SK-N-SH (cell line): ENCODE measurements around the gene TMEM229A. TPM values are rescaled to one million over a fixed set of nuclear protein-coding genes. Genes with fewer than 3 reads are reported as not detected.

Experiments used
- CTCF ChIA-PET: fragments of 300-600, 350-600 bp; formaldehyde crosslinking; extraction: SDS; loops from one replicate; lab custom pipeline; 2021; lab: Yijun Ruan, JAX
- POLR2A ChIA-PET: fragments of 350-600 bp; sonication (Branson Sonifier 250); formaldehyde crosslinking; extraction: SDS; loops from one replicate; lab custom pipeline; 2020; ENCODE audit warnings: antibody characterized with exemption, inconsistent platforms; lab: Yijun Ruan, JAX
- DNase-seq: peaks from one replicate; pipeline ENCODE4 v3.0.0; 2012
- H2AFZ ChIP-seq: fragments of 200-600 bp; sonication (generic); 2 replicates; pipeline ENCODE4 v1.8.1; 2016; ENCODE audit warnings: antibody characterized with exemption, mild to moderate bottlenecking, low read depth
- H3F3A ChIP-seq: fragments of 200-600 bp; sonication (generic); replicated peaks from 2 replicates; pipeline ENCODE3; 2016; ENCODE audit warnings: antibody characterized with exemption, mild to moderate bottlenecking; ENCODE audit not compliant: insufficient read depth
- H3K27ac ChIP-seq, 2 experiments: fragments of 200-500 bp in 1 of 2; fragments of 200-600 bp in 1 of 2; sonication (Bioruptor generic) in 1 of 2; sonication (generic), shearing (Covaris generic) in 1 of 2; 2 replicates each; pipeline versions ENCODE4 v1.5.1 to v1.6.1; 2014 to 2016; ENCODE audit warnings: low read depth in 2 of 2, inconsistent platforms in 1 of 2, low read length in 1 of 2, mild to moderate bottlenecking in 1 of 2, mixed read lengths in 1 of 2
- H3K27me3 ChIP-seq: fragments of 200-600 bp; sonication (generic), shearing (Covaris generic); 2 replicates; pipeline ENCODE4 v1.6.1; 2016; ENCODE audit warnings: mixed run types; ENCODE audit not compliant: insufficient read depth
- H3K36me3 ChIP-seq, 2 experiments: fragments of 200-500 bp in 1 of 2; fragments of 200-600 bp in 1 of 2; sonication (Bioruptor generic) in 1 of 2; sonication (generic) in 1 of 2; replicated peaks in 1 of 2; 2 replicates each; pipeline versions ENCODE3 to v1.5.1; 2014 to 2016; ENCODE audit warnings: low read length in 1 of 2, mild to moderate bottlenecking in 1 of 2; ENCODE audit not compliant: insufficient read depth in 2 of 2, control insufficient read depth in 1 of 2
- H3K4me1 ChIP-seq, 2 experiments: fragments of 200-500 bp in 1 of 2; fragments of 200-600 bp in 1 of 2; sonication (Bioruptor generic) in 1 of 2; sonication (generic), shearing (Covaris generic) in 1 of 2; 2 replicates each; pipeline versions ENCODE4 v1.5.1 to v1.6.1; 2014 to 2016; ENCODE audit warnings: low read depth in 1 of 2, low read length in 1 of 2, mixed run types in 1 of 2; ENCODE audit not compliant: insufficient read depth in 2 of 2, control insufficient read depth in 1 of 2
- H3K4me2 ChIP-seq: fragments of 200-600 bp; sonication (generic), shearing (Covaris generic); 2 replicates; pipeline ENCODE4 v1.6.1; 2017; ENCODE audit warnings: mixed run types
- H3K4me3 ChIP-seq, 2 experiments: fragments of 200-500 bp in 1 of 2; fragments of 200-600 bp in 1 of 2; sonication (Bioruptor generic) in 1 of 2; sonication (generic), shearing (Covaris generic) in 1 of 2; 2 replicates each; pipeline versions ENCODE4 v1.5.1 to v1.8.1; 2014 to 2016; ENCODE audit warnings: low read depth in 2 of 2, inconsistent platforms in 1 of 2, low read length in 1 of 2, mild to moderate bottlenecking in 1 of 2, mixed read lengths in 1 of 2, moderate library complexity in 1 of 2
- H3K79me2 ChIP-seq: fragments of 200-600 bp; sonication (generic); 2 replicates; pipeline ENCODE4 v1.8.1; 2017; ENCODE audit warnings: mild to moderate bottlenecking; ENCODE audit not compliant: insufficient read depth
- H3K9ac ChIP-seq: fragments of 200-600 bp; sonication (generic); 2 replicates; pipeline ENCODE4 v1.6.1; 2017; ENCODE audit warnings: mixed run types
- H3K9me2 ChIP-seq: fragments of 200-600 bp; sonication (generic); 2 replicates; pipeline ENCODE4 v1.6.1; 2017; ENCODE audit warnings: mixed run types
- H3K9me3 ChIP-seq: fragments of 200-600 bp; sonication (generic); 2 replicates; pipeline ENCODE4 v1.6.1; 2017; ENCODE audit warnings: mixed run types, mild to moderate bottlenecking, moderate library complexity
- H4K20me1 ChIP-seq: fragments of 200-600 bp; sonication (generic); 2 replicates; pipeline ENCODE4 v1.6.1; 2017; ENCODE audit warnings: mild to moderate bottlenecking, mixed run types; ENCODE audit not compliant: insufficient read depth
- CHD2 ChIP-seq: fragments of 150-350 bp; IDR thresholded peaks from 2 replicates; pipeline ENCODE4 v1.6.1; 2018; ENCODE audit warnings: low read length; ENCODE audit not compliant: partially characterized antibody
- ELF1 ChIP-seq: IDR thresholded peaks from 2 replicates; pipeline ENCODE4 v1.4.0; 2012
- FOSL2 ChIP-seq: IDR thresholded peaks from 2 replicates; pipeline ENCODE4 v1.4.0; 2012; ENCODE audit warnings: low read depth, mild to moderate bottlenecking, moderate library complexity, borderline replicate concordance
- FOXJ3 ChIP-seq: sonication (generic); formaldehyde crosslinking; IDR thresholded peaks from 2 replicates; pipeline ENCODE4 v1.5.1; 2020; ENCODE audit warnings: mild to moderate bottlenecking, missing genetic modification reagents
- GABPA ChIP-seq: IDR thresholded peaks from 2 replicates; pipeline ENCODE4 v1.4.0; 2012; ENCODE audit warnings: low read depth, mild to moderate bottlenecking
- JUND ChIP-seq: IDR thresholded peaks from 2 replicates; pipeline ENCODE4 v1.4.0; 2012
- MXI1 ChIP-seq: IDR thresholded peaks from 2 replicates; pipeline ENCODE4 v1.6.1; 2012; ENCODE audit warnings: mild to moderate bottlenecking, low read depth, low read length, improper control_type of control experiment
- POLR2AphosphoS5 ChIP-seq: IDR thresholded peaks from 2 replicates; pipeline ENCODE4 v1.6.1; 2012; ENCODE audit warnings: low read depth, low read length
- RCOR1 ChIP-seq: fragments of 150-350 bp; IDR thresholded peaks from 2 replicates; pipeline ENCODE4 v1.6.1; 2017; ENCODE audit warnings: antibody characterized with exemption, low read length
- RFX5 ChIP-seq: IDR thresholded peaks from 2 replicates; pipeline ENCODE4 v1.6.1; 2012; ENCODE audit warnings: mild to moderate bottlenecking, improper control_type of control experiment, low read length
- RXRA ChIP-seq: IDR thresholded peaks from 2 replicates; pipeline ENCODE4 v1.4.0; 2012; ENCODE audit warnings: low read depth, mild to moderate bottlenecking, borderline replicate concordance
- SMC3 ChIP-seq: IDR thresholded peaks from 2 replicates; pipeline ENCODE4 v1.6.1; 2012; ENCODE audit warnings: low read depth, low read length, improper control_type of control experiment
- TAF1 ChIP-seq: IDR thresholded peaks from 2 replicates; pipeline ENCODE4 v1.6.1; 2012; ENCODE audit warnings: low read depth, mild to moderate bottlenecking, low read length, moderate library complexity, borderline replicate concordance
- TEAD4 ChIP-seq: IDR thresholded peaks from 2 replicates; pipeline ENCODE4 v1.4.0; 2012; ENCODE audit warnings: mild to moderate bottlenecking, borderline replicate concordance; ENCODE audit not compliant: insufficient read depth
- YY1 ChIP-seq: IDR thresholded peaks from 2 replicates; pipeline ENCODE4 v1.4.0; 2012; ENCODE audit warnings: low read depth, mild to moderate bottlenecking
- WGBS: methylation state at CpG from one replicate; pipeline ENCODE4 v1.1.6; 2017; ENCODE audit warnings: low lambda C conversion rate; 5-methylcytosine and 5-hydroxymethylcytosine counted together
- polyA plus RNA-seq, 3 experiments: library from polyadenylated mRNA; depleted of rRNA; stranded (reverse); fragments of >200 nt; gene quantifications; 2 replicates each; pipeline ENCODE4 v1.2.3, GENCODE V29; 2012
- TF ChIP-seq, protein P1 (sequence below): IDR thresholded peaks from 2 replicates; pipeline ENCODE4 v1.4.0; 2012; ENCODE audit warnings: low read depth, borderline replicate concordance
- TF ChIP-seq, protein P2 (sequence below): IDR thresholded peaks from 2 replicates; pipeline ENCODE4 v1.4.0; 2012; ENCODE audit warnings: low read depth
- TF ChIP-seq, protein P3 (sequence below): IDR thresholded peaks from 2 replicates; pipeline ENCODE4 v1.6.1; 2012; ENCODE audit warnings: mild to moderate bottlenecking, low read depth, low read length, moderate library complexity
- TF ChIP-seq, protein P4 (sequence below): fragments of 200-600 bp; sonication (generic); IDR thresholded peaks from 2 replicates; pipeline ENCODE4 v1.6.1; 2017; ENCODE audit warnings: antibody characterized with exemption, mild to moderate bottlenecking, moderate library complexity
- TF ChIP-seq, protein P5 (sequence below): IDR thresholded peaks from 2 replicates; pipeline ENCODE4; 2012

The TMEM229A gene
- polyA plus RNA-seq, 1 of the 3 experiments (the other 2 are of a cell fraction) = 0.35 TPM

DNA sequence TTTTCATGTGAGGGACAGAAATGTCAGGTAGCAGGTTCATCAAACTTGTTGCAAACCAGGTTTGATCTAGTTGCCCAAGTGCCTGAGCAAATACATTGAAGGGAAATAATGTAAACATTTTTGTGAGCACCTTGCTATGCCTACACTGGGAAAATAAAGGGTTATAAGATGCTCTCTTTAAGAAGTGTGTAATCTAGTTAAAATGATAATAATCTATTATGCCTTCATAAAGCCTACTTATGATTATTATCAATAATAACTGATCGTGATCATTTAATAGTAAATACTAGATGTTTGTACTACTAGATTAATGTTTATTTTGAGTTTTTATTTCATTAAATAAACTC, 1.9 kb upstream of the TMEM229A start:
- TF ChIP-seq RXRA = no peak
- no peak for TF ChIP-seq SMC3
- no peak for TF ChIP-seq RCOR1
- TF ChIP-seq, protein P1, sequence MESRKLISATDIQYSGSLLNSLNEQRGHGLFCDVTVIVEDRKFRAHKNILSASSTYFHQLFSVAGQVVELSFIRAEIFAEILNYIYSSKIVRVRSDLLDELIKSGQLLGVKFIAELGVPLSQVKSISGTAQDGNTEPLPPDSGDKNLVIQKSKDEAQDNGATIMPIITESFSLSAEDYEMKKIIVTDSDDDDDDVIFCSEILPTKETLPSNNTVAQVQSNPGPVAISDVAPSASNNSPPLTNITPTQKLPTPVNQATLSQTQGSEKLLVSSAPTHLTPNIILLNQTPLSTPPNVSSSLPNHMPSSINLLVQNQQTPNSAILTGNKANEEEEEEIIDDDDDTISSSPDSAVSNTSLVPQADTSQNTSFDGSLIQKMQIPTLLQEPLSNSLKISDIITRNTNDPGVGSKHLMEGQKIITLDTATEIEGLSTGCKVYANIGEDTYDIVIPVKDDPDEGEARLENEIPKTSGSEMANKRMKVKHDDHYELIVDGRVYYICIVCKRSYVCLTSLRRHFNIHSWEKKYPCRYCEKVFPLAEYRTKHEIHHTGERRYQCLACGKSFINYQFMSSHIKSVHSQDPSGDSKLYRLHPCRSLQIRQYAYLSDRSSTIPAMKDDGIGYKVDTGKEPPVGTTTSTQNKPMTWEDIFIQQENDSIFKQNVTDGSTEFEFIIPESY = no peak
- TF ChIP-seq POLR2AphosphoS5 = no peak
- TF ChIP-seq FOXJ3 (CRISPR knock-in tag) = no peak
- no peak for TF ChIP-seq RFX5
- TF ChIP-seq ELF1 = no peak
- TF ChIP-seq TAF1 = no peak
- TF ChIP-seq, protein P2, sequence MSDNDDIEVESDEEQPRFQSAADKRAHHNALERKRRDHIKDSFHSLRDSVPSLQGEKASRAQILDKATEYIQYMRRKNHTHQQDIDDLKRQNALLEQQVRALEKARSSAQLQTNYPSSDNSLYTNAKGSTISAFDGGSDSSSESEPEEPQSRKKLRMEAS = no peak
- TF ChIP-seq, protein P3, sequence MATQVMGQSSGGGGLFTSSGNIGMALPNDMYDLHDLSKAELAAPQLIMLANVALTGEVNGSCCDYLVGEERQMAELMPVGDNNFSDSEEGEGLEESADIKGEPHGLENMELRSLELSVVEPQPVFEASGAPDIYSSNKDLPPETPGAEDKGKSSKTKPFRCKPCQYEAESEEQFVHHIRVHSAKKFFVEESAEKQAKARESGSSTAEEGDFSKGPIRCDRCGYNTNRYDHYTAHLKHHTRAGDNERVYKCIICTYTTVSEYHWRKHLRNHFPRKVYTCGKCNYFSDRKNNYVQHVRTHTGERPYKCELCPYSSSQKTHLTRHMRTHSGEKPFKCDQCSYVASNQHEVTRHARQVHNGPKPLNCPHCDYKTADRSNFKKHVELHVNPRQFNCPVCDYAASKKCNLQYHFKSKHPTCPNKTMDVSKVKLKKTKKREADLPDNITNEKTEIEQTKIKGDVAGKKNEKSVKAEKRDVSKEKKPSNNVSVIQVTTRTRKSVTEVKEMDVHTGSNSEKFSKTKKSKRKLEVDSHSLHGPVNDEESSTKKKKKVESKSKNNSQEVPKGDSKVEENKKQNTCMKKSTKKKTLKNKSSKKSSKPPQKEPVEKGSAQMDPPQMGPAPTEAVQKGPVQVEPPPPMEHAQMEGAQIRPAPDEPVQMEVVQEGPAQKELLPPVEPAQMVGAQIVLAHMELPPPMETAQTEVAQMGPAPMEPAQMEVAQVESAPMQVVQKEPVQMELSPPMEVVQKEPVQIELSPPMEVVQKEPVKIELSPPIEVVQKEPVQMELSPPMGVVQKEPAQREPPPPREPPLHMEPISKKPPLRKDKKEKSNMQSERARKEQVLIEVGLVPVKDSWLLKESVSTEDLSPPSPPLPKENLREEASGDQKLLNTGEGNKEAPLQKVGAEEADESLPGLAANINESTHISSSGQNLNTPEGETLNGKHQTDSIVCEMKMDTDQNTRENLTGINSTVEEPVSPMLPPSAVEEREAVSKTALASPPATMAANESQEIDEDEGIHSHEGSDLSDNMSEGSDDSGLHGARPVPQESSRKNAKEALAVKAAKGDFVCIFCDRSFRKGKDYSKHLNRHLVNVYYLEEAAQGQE = no peak
- TF ChIP-seq MXI1 = no peak
- no peak for TF ChIP-seq JUND
- TF ChIP-seq FOSL2 = no peak
- no peak for TF ChIP-seq GABPA
- no peak for TF ChIP-seq YY1
- TF ChIP-seq TEAD4 = no peak
- TF ChIP-seq, protein P4, sequence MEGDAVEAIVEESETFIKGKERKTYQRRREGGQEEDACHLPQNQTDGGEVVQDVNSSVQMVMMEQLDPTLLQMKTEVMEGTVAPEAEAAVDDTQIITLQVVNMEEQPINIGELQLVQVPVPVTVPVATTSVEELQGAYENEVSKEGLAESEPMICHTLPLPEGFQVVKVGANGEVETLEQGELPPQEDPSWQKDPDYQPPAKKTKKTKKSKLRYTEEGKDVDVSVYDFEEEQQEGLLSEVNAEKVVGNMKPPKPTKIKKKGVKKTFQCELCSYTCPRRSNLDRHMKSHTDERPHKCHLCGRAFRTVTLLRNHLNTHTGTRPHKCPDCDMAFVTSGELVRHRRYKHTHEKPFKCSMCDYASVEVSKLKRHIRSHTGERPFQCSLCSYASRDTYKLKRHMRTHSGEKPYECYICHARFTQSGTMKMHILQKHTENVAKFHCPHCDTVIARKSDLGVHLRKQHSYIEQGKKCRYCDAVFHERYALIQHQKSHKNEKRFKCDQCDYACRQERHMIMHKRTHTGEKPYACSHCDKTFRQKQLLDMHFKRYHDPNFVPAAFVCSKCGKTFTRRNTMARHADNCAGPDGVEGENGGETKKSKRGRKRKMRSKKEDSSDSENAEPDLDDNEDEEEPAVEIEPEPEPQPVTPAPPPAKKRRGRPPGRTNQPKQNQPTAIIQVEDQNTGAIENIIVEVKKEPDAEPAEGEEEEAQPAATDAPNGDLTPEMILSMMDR = no peak
- no peak for TF ChIP-seq CHD2
- TF ChIP-seq, protein P5, sequence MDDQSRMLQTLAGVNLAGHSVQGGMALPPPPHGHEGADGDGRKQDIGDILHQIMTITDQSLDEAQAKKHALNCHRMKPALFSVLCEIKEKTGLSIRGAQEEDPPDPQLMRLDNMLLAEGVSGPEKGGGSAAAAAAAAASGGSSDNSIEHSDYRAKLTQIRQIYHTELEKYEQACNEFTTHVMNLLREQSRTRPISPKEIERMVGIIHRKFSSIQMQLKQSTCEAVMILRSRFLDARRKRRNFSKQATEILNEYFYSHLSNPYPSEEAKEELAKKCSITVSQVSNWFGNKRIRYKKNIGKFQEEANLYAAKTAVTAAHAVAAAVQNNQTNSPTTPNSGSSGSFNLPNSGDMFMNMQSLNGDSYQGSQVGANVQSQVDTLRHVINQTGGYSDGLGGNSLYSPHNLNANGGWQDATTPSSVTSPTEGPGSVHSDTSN = no peak
- 11% methylated on average over 1 of the region's 1 CpG for WGBS
- POLR2A ChIA-PET = no interaction called here
- Histone ChIP-seq H3K27me3 (peaks cover 43% of the 10 kb centered on the region), H3K9me2 (0 out of 2 replicates have a peak, but pooled peaks cover 3% of the 10 kb centered on the region), H3K4me2 (no peak overlapping the region), H3F3A (no peaks in the 10 kb centered on the region), H3K9ac (no peak overlapping the region), H2AFZ (no peak overlapping the region), H3K9me3 (no peaks in the 10 kb centered on the region), H4K20me1 (no peaks in the 10 kb centered on the region), H3K4me1 (peaks cover 4 to 25% of the 10 kb centered on the region in 2 experiments; a peak in 3 of 4 replicates), H3K36me3 (no peaks in the 10 kb centered on the region), H3K4me3 (peak overlapping the region in 1 of 2 experiments; percentile 30; a peak in 1 of 4 replicates), H3K27ac (peak overlapping the region in 1 of 2 experiments; percentile 90; a peak in 2 of 4 replicates), H3K79me2 (no peaks in the 10 kb centered on the region)
- no peak for DNase-seq
- CTCF ChIA-PET = interaction anchor here (0.6 to 4.0 kb wide), 3 partner anchors 51 to 750 kb away, joined by 3 to 27 read pairs (median 5); no protein-coding TSS in a partner anchor
